MM.1S (cell line): ENCODE results near the gene SLC9A5.

Source experiments
- DNase-seq: peaks from one replicate; pipeline ENCODE4 v3.0.0-alpha.2; 2015
- H2AFZ ChIP-seq: fragments of 300-600 bp; sonication (generic); 2 replicates; pipeline ENCODE4 v1.6.0; 2016; ENCODE audit warnings: antibody characterized with exemption, low read length
- H3F3A ChIP-seq: fragments of 300-600 bp; sonication (generic); 2 replicates; pipeline ENCODE4 v1.6.1; 2016; ENCODE audit warnings: mild to moderate bottlenecking, antibody characterized with exemption, low read length, moderate library complexity, mixed read lengths; ENCODE audit not compliant: insufficient read depth
- H3K27ac ChIP-seq: fragments of 300-600 bp; sonication (generic); 2 replicates; pipeline ENCODE4 v1.5.1; 2016; ENCODE audit warnings: mild to moderate bottlenecking, low read length
- H3K27me3 ChIP-seq: fragments of 300-600 bp; sonication (generic); replicated peaks from 2 replicates; pipeline ENCODE4 v1.6.0; 2016; ENCODE audit warnings: low read length; ENCODE audit not compliant: insufficient read depth
- H3K36me3 ChIP-seq: fragments of 300-600 bp; sonication (generic); replicated peaks from 2 replicates; pipeline ENCODE4 v1.6.1; 2016; ENCODE audit warnings: mild to moderate bottlenecking, low read length, mixed read lengths; ENCODE audit not compliant: insufficient read depth
- H3K4me1 ChIP-seq: fragments of 300-600 bp; sonication (generic); 2 replicates; pipeline ENCODE4 v1.6.1; 2016; ENCODE audit warnings: low read length, mixed read lengths
- H3K4me2 ChIP-seq: fragments of 300-600 bp; sonication (generic); 2 replicates; pipeline ENCODE4 v1.6.0; 2016; ENCODE audit warnings: low read depth, low read length
- H3K4me3 ChIP-seq: fragments of 300-600 bp; sonication (generic); 2 replicates; pipeline ENCODE4 v1.5.1; 2016; ENCODE audit warnings: low read length, mixed read lengths
- H3K79me2 ChIP-seq: fragments of 300-600 bp; sonication (generic); 2 replicates; pipeline ENCODE4 v1.6.1; 2016; ENCODE audit warnings: mixed run types, low read length, mixed read lengths
- H3K9ac ChIP-seq: fragments of 300-600 bp; sonication (generic); 2 replicates; pipeline ENCODE4 v1.6.1; 2016; ENCODE audit warnings: low read length, mixed read lengths
- H3K9me2 ChIP-seq: fragments of 300-600 bp; sonication (generic); replicated peaks from 2 replicates; pipeline ENCODE4 v1.6.1; 2016; ENCODE audit warnings: mild to moderate bottlenecking, low read length, mixed read lengths; ENCODE audit not compliant: insufficient read depth
- H3K9me3 ChIP-seq: fragments of 300-600 bp; sonication (generic); replicated peaks from 2 replicates; pipeline ENCODE4 v1.6.1; 2016; ENCODE audit warnings: mild to moderate bottlenecking, low read length, mixed read lengths; ENCODE audit not compliant: insufficient read depth
- H4K20me1 ChIP-seq: fragments of 300-600 bp; sonication (generic); 2 replicates; pipeline ENCODE4 v1.6.1; 2016; ENCODE audit warnings: mild to moderate bottlenecking, low read length, moderate library complexity, mixed read lengths; ENCODE audit not compliant: insufficient read depth
- EZH2 ChIP-seq: fragments of 300-600 bp; sonication (generic); optimal IDR thresholded peaks from 2 replicates; pipeline ENCODE3; 2017; ENCODE audit warnings: low read depth, mild to moderate bottlenecking, antibody characterized with exemption, low read length, mixed read lengths
- EZH2phosphoT487 ChIP-seq: fragments of 300-600 bp; sonication (generic); IDR thresholded peaks from 2 replicates; pipeline ENCODE4 v1.6.1; 2018; ENCODE audit warnings: antibody characterized with exemption, low read length
- TF ChIP-seq, protein P1 (sequence below): fragments of 300-600 bp; sonication (generic); IDR thresholded peaks from 2 replicates; pipeline ENCODE4 v1.5.1; 2016; ENCODE audit warnings: antibody characterized with exemption, low read length, mixed read lengths

The SLC9A5 gene

DNA sequence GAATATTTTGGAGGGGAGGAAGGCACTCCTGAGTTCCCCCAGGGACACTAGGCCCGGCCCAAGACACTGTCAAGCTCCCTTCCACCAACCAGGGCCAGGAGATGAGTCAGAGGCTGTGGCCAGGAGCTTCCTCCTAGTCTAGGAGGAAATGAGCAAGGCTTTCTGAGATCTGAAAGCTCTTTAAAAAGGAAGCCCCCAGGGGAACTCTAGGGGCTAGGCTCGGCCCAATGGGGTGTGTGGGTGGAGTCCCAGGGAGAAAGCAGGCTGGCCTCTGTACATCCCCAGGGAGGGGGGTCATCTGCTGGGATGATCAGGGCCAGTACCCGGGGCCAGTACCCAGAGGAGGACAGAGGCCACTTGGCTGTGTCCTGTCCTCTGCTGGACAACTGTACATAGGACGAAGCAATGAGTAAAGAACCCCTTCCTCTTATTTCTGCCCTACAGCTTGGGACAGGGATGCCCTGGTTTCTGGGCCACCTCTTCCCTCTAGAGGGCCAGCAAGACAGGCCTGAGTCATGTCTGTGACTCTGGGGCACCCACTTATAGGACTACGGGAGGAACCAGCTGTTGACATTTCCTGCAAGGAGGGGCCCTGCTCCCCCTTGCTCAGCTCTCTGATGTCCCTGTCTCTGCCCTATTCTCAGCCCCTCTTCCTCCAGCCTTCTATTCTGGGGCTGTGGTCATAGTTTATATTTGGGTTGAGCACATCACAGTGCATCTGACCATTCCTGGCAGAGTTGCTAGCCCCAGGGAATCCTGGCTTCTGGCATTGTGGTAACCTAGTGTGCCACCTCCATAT lies 4.2 kb upstream of the SLC9A5 start:
- Histone ChIP-seq H3K27ac (peak overlapping the region; percentile 85), H3K4me2 (peak overlapping the region; percentile 79), H3K36me3 (no peaks in the 10 kb centered on the region), H3K9me2 (no peaks in the 10 kb centered on the region), H3K4me3 (peak overlapping the region; percentile 93), H3K9me3 (no peaks in the 10 kb centered on the region), H3F3A (peaks cover 44% of the 10 kb centered on the region), H4K20me1 (no peaks in the 10 kb centered on the region), H3K9ac (peak overlapping the region; percentile 80), H3K4me1 (peaks cover 36% of the 10 kb centered on the region), H3K79me2 (peaks cover 56% of the 10 kb centered on the region), H2AFZ (peak overlapping the region; percentile 17; the same call in 1 of the 2 replicates), H3K27me3 (peaks cover 7% of the 10 kb centered on the region)
- no peak for TF ChIP-seq EZH2phosphoT487
- no peak for TF ChIP-seq EZH2
- TF ChIP-seq, protein P1, sequence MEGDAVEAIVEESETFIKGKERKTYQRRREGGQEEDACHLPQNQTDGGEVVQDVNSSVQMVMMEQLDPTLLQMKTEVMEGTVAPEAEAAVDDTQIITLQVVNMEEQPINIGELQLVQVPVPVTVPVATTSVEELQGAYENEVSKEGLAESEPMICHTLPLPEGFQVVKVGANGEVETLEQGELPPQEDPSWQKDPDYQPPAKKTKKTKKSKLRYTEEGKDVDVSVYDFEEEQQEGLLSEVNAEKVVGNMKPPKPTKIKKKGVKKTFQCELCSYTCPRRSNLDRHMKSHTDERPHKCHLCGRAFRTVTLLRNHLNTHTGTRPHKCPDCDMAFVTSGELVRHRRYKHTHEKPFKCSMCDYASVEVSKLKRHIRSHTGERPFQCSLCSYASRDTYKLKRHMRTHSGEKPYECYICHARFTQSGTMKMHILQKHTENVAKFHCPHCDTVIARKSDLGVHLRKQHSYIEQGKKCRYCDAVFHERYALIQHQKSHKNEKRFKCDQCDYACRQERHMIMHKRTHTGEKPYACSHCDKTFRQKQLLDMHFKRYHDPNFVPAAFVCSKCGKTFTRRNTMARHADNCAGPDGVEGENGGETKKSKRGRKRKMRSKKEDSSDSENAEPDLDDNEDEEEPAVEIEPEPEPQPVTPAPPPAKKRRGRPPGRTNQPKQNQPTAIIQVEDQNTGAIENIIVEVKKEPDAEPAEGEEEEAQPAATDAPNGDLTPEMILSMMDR: 0 out of 2 replicates have a peak, but pooled peaks have one; percentile 5
- DNase-seq: peak; percentile 88

GRCh38 chr16:67245186-67245585 lies 3.6 kb upstream of the SLC9A5 start:
- H2AFZ ChIP-seq: no peak overlapping the region
- H3K4me1 ChIP-seq: peaks cover 36% of the 10 kb centered on the region
- peaks cover 51% of the 10 kb centered on the region for H3K79me2 ChIP-seq
- H3K36me3 ChIP-seq: no peaks in the 10 kb centered on the region
- H3F3A ChIP-seq: peaks cover 44% of the 10 kb centered on the region
- no peaks in the 10 kb centered on the region for H4K20me1 ChIP-seq
- no peaks in the 10 kb centered on the region for H3K9me2 ChIP-seq
- peak overlapping the region; percentile 85 for H3K27ac ChIP-seq
- peak overlapping the region; percentile 80; the same call in 1 of the 2 replicates for H3K9ac ChIP-seq
- peak overlapping the region; percentile 93 for H3K4me3 ChIP-seq
- DNase-seq: no peak
- peaks cover 13% of the 10 kb centered on the region for H3K27me3 ChIP-seq
- H3K9me3 ChIP-seq: no peaks in the 10 kb centered on the region
- TF ChIP-seq, protein P1: no peak
- peak overlapping the region; percentile 79 for H3K4me2 ChIP-seq

- Histone ChIP-seq H3K9me3 (no peaks in the 10 kb centered on the region), H3K27ac (peak overlapping the region; percentile 85), H3K4me3 (peak overlapping the region; percentile 93), H3K4me1 (peaks cover 36% of the 10 kb centered on the region), H3F3A (peaks cover 44% of the 10 kb centered on the region), H3K4me2 (peak overlapping the region; percentile 79), H4K20me1 (no peaks in the 10 kb centered on the region), H3K9ac (peak overlapping the region; percentile 80), H3K36me3 (no peaks in the 10 kb centered on the region), H3K27me3 (peaks cover 17% of the 10 kb centered on the region), H2AFZ (peak overlapping the region; percentile 71; the same call in 1 of the 2 replicates), H3K9me2 (no peaks in the 10 kb centered on the region), H3K79me2 (peaks cover 48% of the 10 kb centered on the region)
- no peak for DNase-seq
- TF ChIP-seq, protein P1: no peak
- no peak for TF ChIP-seq EZH2
These were observed 3.1 kb upstream of the SLC9A5 start for GRCh38 chr16:67245674-67246080.
